Stimulated activated CD4-positive, alpha-beta T cell treated with anti-CD3 and anti-CD28 coated beads, Interleukin-12 subunit alpha, Interleukin-12 subunit beta, amount 100 ng/mL, for 24 hours (primary cell): ENCODE measurements around the gene AKR1A1.

ENCODE experiments used
- DNase-seq, 2 experiments: peaks; one replicate each; pipeline ENCODE4 v3.0.0-alpha.2; 2020; ENCODE audit warnings: low read depth in 2 of 2

AKR1A1 gene

DNA sequence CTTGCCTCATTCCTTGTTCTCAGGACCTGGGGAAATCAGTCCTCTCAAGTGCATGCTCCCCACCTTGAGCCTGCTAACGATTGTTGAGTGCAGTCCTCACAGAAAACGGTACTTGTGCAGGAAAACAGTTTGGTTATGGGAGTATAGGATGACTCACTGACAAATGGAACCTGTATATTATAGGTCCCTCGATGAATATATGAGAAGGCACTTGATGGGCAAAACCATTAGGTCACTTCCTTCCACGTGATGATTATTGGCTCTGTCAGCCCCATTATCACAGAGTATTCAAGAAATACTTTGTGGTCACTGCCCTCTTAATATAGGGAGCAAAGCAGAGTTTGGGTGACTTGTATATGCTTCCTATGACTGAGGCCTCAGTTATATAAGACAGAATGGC lies 67.0 kb downstream of the AKR1A1 start:
- no peak for DNase-seq

DNA sequence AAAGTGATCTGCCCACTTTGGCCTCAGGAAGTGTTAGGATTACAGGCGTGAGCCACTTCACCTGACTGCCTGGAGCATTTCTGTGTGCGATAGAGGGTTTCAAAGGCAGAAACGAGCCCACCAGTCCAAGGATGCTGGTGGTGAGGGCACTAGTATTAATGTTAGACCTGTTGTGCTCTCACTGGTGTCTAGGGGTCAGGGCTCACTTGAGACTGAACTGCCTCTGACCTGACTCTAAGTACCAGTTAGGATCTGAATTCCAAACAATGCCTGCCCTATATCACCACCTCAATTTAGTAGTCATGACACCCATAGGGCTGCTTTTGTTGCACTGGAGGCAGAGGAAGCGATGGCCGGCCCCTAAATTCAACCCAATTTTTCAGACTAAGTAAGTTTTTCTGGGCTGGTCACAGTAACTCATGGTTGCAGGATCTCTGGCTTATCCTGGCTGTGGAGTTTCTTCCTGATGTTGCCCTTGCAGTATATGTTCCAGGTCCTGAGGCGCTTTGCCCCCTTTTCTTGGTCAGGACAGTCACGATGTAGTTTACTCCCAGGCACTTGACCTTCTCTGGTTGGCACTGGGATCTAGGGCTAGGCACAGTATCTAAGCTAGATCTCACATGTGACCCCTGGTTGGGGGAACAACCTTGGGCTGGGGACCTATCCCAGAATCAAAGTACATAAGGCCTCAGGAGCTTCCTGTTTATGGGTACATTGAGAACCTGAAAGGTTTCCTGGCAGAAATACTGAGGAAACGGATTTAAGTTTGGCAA lies 68.7 kb downstream of the AKR1A1 start:
- no peak for DNase-seq
